ENCODE measurements around the gene ZNF253. TPM values are rescaled to one million over a fixed set of nuclear protein-coding genes. Genes with fewer than 3 reads are reported as not detected.
"Not testable (repeated sequence)": the region's sequence is repeated elsewhere in the genome, so short reads cannot be mapped to it uniquely, and the experiment has no call there.

Gene ZNF253
- total RNA-seq, 1 experiment from 2014 or later, result 1.6 TPM

- no peak overlapping the region for H3K4me3 ChIP-seq
- no peak overlapping the region for H3K27ac ChIP-seq
- H3K27me3 ChIP-seq (replicated peaks), result no peaks in the 10 kb centered on the region
- H3K36me3 ChIP-seq, result peaks cover 13% of the 10 kb centered on the region; the same call in 1 of the 2 replicates
- H3K9me3 ChIP-seq (replicated peaks), result 0 out of 2 replicates have a peak, but pooled peaks cover 3% of the 10 kb centered on the region
- no peaks in the 10 kb centered on the region for H3K4me1 ChIP-seq (replicated peaks)
- DNase-seq (ENCODE audit: low read depth in 1 of 2, low spot score in 2 of 2), result no peak
Observed at GRCh38 chr19:19914596-19914995, 48.9 kb downstream of the ZNF253 start.

GRCh38 chr19:19930417-19930816, 64.7 kb downstream of the ZNF253 start:
- H3K4me1 ChIP-seq (replicated peaks); H3K4me3 ChIP-seq; H3K27ac ChIP-seq; H3K27me3 ChIP-seq (replicated peaks); DNase-seq (ENCODE audit: low read depth in 1 of 2, low spot score in 2 of 2): not testable (repeated sequence)
- H3K36me3 ChIP-seq, result peaks cover 53% of the 10 kb centered on the region
- peaks cover 13% of the 10 kb centered on the region for H3K9me3 ChIP-seq (replicated peaks)

GRCh38 chr19:19933432-19934314, 68.0 kb downstream of the ZNF253 start:
- not testable (repeated sequence) for H3K27me3 ChIP-seq (replicated peaks); H3K4me1 ChIP-seq (replicated peaks); DNase-seq (ENCODE audit: low read depth in 1 of 2, low spot score in 2 of 2); H3K27ac ChIP-seq; H3K4me3 ChIP-seq
- Histone ChIP-seq H3K36me3 (peaks cover 37% of the 10 kb centered on the region), H3K9me3 (replicated peaks) (peaks cover 13% of the 10 kb centered on the region)

GRCh38 chr19:19937403-19937802, 71.7 kb downstream of the ZNF253 start:
- H3K9me3 ChIP-seq (replicated peaks), result peaks cover 12% of the 10 kb centered on the region
- no peaks in the 10 kb centered on the region for H3K27me3 ChIP-seq (replicated peaks)
- no peaks in the 10 kb centered on the region for H3K4me1 ChIP-seq (replicated peaks)
- no peak overlapping the region for H3K27ac ChIP-seq
- H3K36me3 ChIP-seq, result peaks cover 22% of the 10 kb centered on the region
- H3K4me3 ChIP-seq, result no peak overlapping the region
- no peak for DNase-seq (ENCODE audit: low read depth in 1 of 2, low spot score in 2 of 2)

GRCh38 chr19:19938449-19938848, 72.8 kb downstream of the ZNF253 start:
- H3K9me3 ChIP-seq (replicated peaks), result peaks cover 12% of the 10 kb centered on the region
- no peak for DNase-seq (ENCODE audit: low read depth in 1 of 2, low spot score in 2 of 2)
- H3K36me3 ChIP-seq, result peaks cover 15% of the 10 kb centered on the region
- no peak overlapping the region for H3K4me3 ChIP-seq
- no peak overlapping the region for H3K27ac ChIP-seq
- H3K4me1 ChIP-seq (replicated peaks), result no peaks in the 10 kb centered on the region
- H3K27me3 ChIP-seq (replicated peaks), result no peaks in the 10 kb centered on the region

GRCh38 chr19:19943848-19944582, 78.3 kb downstream of the ZNF253 start:
- no peaks in the 10 kb centered on the region; the same call in 1 of the 2 replicates for H3K9me3 ChIP-seq (replicated peaks)
- H3K4me3 ChIP-seq, result no peak overlapping the region
- no peak for DNase-seq (ENCODE audit: low read depth in 1 of 2, low spot score in 2 of 2)
- H3K27ac ChIP-seq, result no peak overlapping the region
- no peaks in the 10 kb centered on the region for H3K36me3 ChIP-seq
- H3K27me3 ChIP-seq (replicated peaks), result no peaks in the 10 kb centered on the region
- no peaks in the 10 kb centered on the region for H3K4me1 ChIP-seq (replicated peaks)

Other genes starting within 250 kb of the ZNF253 start
- gene PBX4, start 247.2 kb upstream of the ZNF253 start, total RNA-seq (2014; rRNA removed; shearing (Covaris generic)), result 0.09 and 2.0 TPM in 2 replicates
- 0.24 TPM in 1 of 2 replicates, not detected in the other for gene LPAR2, start 237.7 kb upstream of the ZNF253 start, total RNA-seq (2014; rRNA removed; shearing (Covaris generic))
- 2.9 and 4.3 TPM in 2 replicates for gene GMIP, start 222.2 kb upstream of the ZNF253 start, total RNA-seq (2014; rRNA removed; shearing (Covaris generic))
- 138 and 147 TPM in 2 replicates for gene ATP13A1, start 202.2 kb upstream of the ZNF253 start, total RNA-seq (2014; rRNA removed; shearing (Covaris generic))
- gene ZNF101, start 197.0 kb upstream of the ZNF253 start, total RNA-seq (2014; rRNA removed; shearing (Covaris generic)), result 4.2 and 11.2 TPM in 2 replicates
- 1.2 and 2.6 TPM in 2 replicates for gene ZNF14, start 132.8 kb upstream of the ZNF253 start, total RNA-seq (2014; rRNA removed; shearing (Covaris generic))
- 5.8 and 44.6 TPM in 2 replicates for gene ZNF506, start 44.1 kb upstream of the ZNF253 start, total RNA-seq (2014; rRNA removed; shearing (Covaris generic))
- gene ZNF93, start 35.1 kb downstream of the ZNF253 start, total RNA-seq (2014; rRNA removed; shearing (Covaris generic)), result 12.6 and 14.6 TPM in 2 replicates
- 2.9 and 13.9 TPM in 2 replicates for gene ZNF682, start 173.6 kb downstream of the ZNF253 start, total RNA-seq (2014; rRNA removed; shearing (Covaris generic))
- 0.34 TPM in 1 of 2 replicates, not detected in the other for gene ZNF90, start 212.1 kb downstream of the ZNF253 start, total RNA-seq (2014; rRNA removed; shearing (Covaris generic))